HG03469 (cell line): Measurements from ENCODE around the gene PAPPA2.

Experiments
- ATAC-seq: cut with Tn5 transposase; IDR thresholded peaks from one replicate; pipeline ENCODE4 v1.9.1; 2021; ENCODE audit warnings: mild to moderate bottlenecking, moderate library complexity, moderate number of reproducible peaks; ENCODE audit not compliant: unreplicated experiment

PAPPA2 gene

DNA sequence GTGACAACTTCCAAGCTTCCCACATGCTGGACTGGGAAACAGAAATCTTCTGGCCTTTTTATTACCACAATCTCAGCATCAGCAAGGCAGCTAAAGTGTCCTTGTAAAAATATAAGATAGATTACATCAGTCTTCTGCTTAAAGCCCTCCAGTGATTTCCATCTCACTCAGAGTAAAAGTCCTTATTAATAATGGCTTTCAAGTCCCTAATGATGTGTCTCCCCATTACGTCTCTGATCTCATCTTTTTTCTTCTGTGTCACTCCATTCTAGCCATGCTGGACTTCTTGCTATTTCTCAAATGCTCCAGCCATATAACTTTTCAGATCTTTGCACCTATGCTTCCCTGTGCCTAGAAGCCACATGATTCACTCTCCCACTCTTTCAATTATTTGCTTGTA is 22.1 kb downstream of the PAPPA2 start:
- no peak for ATAC-seq

DNA sequence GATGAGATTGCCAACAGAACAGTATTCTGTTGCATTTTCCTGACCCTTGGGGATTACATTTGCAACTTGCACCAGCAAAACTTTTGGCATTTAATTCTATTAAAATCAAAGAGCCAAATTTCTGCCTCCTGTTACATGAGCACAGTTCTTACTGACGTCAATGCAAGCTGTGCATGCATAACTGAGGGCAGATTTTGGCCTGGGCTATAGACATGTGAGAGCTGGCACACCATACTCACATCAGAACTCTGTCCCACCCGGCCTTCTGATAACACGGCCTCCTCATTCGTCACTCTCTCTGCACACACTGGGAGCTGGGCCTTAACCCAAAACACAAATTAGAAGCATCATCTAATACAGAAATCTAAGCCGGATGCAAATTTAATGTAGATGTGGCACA is 31.5 kb downstream of the PAPPA2 start:
- ATAC-seq: no peak

GRCh38 chr1:176499671-176500070 is 36.7 kb downstream of the PAPPA2 start:
- no peak for ATAC-seq

- ATAC-seq: no peak
These were observed 38.6 kb downstream of the PAPPA2 start for GRCh38 chr1:176501599-176501998.

DNA sequence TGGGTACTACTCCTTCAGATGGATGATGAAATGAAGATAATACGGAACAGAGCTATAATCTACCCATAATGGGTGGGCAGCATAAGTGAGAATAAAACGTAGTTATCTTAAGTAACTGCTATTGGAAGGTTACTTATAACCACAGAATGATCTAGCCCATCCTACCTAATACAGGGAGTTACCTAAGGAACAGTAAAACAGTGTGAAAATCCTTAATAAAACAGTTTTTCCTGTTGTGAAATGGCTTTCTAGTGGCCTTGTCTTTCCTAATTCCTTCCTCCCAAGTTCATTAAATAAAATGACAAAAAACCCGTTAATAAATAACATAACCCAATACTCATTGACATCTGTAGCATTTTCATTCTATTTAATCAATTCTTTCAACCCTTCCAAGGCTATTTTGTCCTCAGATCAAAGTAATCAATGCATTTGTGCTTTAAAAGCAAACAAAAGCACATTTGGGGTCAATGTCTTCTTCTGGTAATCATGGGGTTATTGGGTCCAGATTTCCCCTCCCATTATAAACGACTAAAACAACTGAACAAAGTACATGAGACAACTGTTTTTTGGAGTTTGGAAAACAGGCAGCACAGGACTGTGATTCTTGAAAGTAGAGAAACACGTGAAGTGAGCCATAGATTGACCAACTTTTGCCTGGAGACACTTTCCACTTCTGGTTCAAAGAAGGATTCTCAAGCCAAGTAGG is 42.0 kb downstream of the PAPPA2 start:
- no peak for ATAC-seq

DNA sequence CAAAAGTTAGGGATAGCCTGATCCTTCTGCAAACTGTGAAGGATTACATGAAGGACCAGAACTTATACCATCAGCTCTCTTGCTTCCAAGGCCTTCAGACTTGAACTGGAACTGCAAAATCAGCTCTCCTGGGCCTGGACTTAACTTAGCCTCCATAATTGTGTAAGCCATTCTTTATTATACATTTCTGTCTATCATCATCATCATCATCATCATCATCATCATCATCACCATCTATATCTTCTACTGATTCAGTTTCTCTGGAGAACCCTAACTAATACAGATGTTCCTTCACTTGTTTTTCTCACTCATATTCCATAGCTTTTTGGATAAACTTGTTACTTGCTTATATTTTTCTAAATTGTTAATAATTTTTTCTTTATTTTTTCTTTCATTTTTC is 50.0 kb downstream of the PAPPA2 start:
- no peak for ATAC-seq

GRCh38 chr1:176515310-176515709 is 52.3 kb downstream of the PAPPA2 start:
- no peak for ATAC-seq

GRCh38 chr1:176517484-176517883 is 54.5 kb downstream of the PAPPA2 start:
- ATAC-seq: no peak

- ATAC-seq: no peak
These were observed 58.2 kb downstream of the PAPPA2 start for GRCh38 chr1:176521211-176521610.

DNA sequence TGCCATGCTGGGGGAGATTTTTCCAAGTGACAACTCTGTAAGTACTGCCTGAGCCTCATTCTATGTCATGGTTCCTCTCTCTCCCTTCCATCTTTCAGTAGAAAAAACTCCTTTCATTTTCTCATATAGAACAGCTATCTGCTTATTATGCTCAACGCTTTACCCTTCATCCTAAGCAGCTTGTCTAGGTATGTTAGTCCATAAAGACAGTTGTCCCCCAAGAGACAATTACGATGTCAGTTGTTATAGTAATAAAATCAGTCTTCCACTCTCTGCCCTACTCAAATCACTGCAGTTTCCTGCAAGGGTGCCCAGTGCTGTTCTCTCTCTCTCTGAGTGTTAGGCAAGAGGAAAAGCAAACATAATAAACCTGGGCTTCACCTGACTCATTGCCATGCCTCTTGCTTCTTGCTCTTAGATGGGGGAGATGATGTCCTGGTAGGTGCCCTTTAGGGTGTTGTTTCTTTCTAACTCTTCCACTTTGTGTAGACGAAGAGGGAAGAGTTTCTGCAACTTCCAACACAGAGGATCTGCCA is 59.4 kb downstream of the PAPPA2 start:
- no peak for ATAC-seq

- ATAC-seq: no peak
These were observed 66.6 kb downstream of the PAPPA2 start for GRCh38 chr1:176529395-176530090.

DNA sequence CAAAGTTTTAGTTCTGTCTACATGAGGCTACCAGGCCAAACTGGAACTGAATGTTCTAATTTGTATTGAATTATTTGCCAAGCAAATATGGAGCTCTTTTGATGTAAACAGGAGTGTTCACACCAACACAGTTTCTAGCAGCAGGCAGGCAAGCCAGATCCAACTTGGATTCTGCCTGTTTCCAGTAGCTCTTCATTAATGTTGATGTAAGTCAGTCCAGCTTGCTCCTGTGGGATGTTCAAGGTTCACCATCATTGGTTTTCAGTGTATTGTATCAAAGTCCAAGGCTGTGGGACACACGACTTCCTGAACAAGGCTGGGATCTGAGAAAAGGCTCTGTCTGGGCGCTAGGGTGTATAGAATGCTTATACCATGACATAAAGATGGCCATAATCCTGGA is 68.1 kb downstream of the PAPPA2 start:
- ATAC-seq: no peak

GRCh38 chr1:176531921-176532897 is 69.2 kb downstream of the PAPPA2 start:
- ATAC-seq: no peak

DNA sequence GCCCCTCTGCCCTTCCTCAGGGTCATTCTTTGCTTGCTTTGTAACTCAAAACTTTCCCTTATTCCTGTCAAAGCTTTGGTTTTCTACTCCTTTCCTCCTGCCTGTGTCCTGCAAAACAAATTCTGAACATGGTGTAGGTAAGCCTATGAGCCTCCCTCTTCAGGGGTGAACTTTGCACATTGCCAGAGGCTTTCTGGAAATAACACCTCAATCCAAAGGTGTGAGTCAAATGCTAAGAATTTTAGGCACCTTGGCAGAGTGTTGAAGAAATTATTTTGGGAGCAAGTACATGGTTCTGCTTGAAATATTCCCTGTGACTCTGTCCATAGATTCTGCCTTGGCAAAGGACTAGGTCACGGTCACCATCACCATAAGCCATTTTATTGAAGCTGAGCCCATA is 70.0 kb downstream of the PAPPA2 start:
- ATAC-seq: no peak

DNA sequence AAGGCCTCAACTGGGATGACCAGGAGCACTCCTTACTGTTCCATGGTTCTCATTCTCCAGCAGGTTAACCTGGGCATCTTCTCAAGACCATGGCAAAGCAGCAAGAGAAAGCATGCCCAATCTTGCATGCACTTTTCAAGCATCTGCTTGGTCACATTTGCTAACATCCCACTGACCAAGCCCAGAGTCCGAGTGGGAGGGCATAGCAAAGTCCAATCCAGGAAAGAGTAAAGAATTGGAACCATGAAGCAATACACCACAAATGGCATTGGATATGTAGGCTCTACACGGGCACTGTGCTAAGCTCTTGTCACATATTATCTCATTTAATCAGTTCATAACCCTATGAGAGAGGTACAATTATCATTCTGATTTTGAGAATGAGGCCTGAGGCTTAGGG is 73.6 kb downstream of the PAPPA2 start:
- no peak for ATAC-seq

DNA sequence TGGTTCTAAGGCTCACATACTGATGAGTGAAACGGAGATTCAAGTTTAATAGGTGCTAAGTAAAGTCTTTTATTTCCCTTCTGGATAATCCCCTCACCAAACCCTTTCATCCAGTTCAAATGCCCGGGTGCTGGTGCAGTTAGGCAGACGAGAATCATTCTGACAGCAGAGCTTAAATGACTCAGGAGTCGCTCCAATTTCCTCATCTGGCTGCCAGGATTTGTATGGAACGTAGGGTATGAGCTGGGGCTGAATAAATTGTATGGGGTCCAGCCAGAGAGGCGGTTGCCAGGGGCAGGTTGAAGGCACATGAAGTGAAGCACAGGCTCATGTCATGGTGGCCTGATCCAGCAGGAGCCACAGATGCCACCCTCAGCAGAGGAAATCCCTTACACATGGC is 76.0 kb downstream of the PAPPA2 start:
- ATAC-seq: no peak

DNA sequence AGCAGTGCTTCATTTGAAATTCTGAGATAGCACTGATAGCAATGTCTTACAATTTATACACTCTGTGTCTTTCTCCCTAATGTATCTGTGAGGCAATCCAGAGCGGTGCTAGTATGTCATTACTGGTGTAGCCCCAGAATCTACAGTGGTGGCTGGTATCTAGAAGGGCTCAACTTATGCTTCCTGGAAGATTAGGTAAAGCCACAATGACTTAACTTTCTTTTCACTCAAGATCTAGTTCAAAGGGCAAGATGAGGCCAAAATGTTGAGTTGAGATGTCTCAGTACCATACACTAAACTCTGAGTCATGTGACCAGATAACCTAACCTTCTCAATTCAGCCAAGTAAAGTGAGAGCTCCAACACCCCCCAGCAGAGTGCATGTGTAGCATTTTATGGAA is 77.5 kb downstream of the PAPPA2 start:
- no peak for ATAC-seq

DNA sequence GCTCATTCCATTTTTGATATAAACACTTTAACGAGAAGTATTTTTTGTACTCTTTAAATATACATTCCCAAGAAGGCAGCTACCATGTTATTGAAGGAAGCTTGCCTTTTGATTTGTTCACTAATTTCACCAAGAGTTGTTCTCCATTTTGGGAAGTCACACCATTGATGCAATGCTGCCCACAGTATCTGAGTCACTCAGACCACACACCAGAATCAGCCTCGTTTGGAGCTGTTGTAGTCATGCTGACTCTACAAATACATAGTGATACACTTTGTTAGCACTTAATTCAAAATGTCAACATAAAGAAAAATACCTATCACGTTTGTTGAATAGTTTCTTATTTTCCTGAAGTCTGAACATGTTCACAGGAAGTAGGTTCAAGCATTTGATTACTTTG is 78.7 kb downstream of the PAPPA2 start:
- no peak for ATAC-seq

GRCh38 chr1:176542352-176542751 is 79.4 kb downstream of the PAPPA2 start:
- no peak for ATAC-seq

GRCh38 chr1:176543360-176544129 is 80.6 kb downstream of the PAPPA2 start:
- ATAC-seq: no peak
